DND-41 (cell line): Measurements from ENCODE around the gene PPP1CB.

Experiments used
- ATAC-seq: fragments of 200-7000 bp; cut with Tn5 transposase; 3 replicates; pipeline ENCODE4 v1.9.1; 2021; ENCODE audit warnings: low read depth; ENCODE audit not compliant: insufficient read depth
- DNase-seq: peaks from one replicate; pipeline ENCODE4 v3.0.0-alpha.2; 2020
- H2AFZ ChIP-seq: 2 replicates; pipeline ENCODE4 v1.6.0; 2012; ENCODE audit warnings: low read depth, low read length
- H3K27ac ChIP-seq: 2 replicates; pipeline ENCODE4 v1.5.1; 2012; ENCODE audit warnings: low read length, inconsistent platforms
- H3K27me3 ChIP-seq: fragments of 200-600 bp; sonication (generic); 2 replicates; pipeline ENCODE4 v1.6.0; 2012; ENCODE audit warnings: low read length, mild to moderate bottlenecking, inconsistent platforms; ENCODE audit not compliant: insufficient read depth, poor library complexity
- H3K36me3 ChIP-seq: 2 replicates; pipeline ENCODE4 v1.5.1; 2012; ENCODE audit warnings: low read length, inconsistent platforms; ENCODE audit not compliant: insufficient read depth
- H3K4me1 ChIP-seq: 2 replicates; pipeline ENCODE4 v1.5.1; 2012; ENCODE audit warnings: mild to moderate bottlenecking, low read length; ENCODE audit not compliant: insufficient read depth
- H3K4me2 ChIP-seq: 2 replicates; pipeline ENCODE4 v1.6.0; 2012; ENCODE audit warnings: mild to moderate bottlenecking, moderate library complexity, low read length, inconsistent platforms; ENCODE audit not compliant: insufficient read depth
- H3K4me3 ChIP-seq, 2 experiments: fragments of 200-600 bp in 1 of 2; shearing (Covaris generic) in 1 of 2; 2 replicates each; pipeline ENCODE4 v1.5.1; 2012 to 2016; ENCODE audit warnings: inconsistent platforms in 2 of 2, low read length in 2 of 2, mild to moderate bottlenecking in 2 of 2, low read depth in 1 of 2, moderate library complexity in 1 of 2
- H3K79me2 ChIP-seq: 2 replicates; pipeline ENCODE4 v1.6.0; 2012; ENCODE audit warnings: low read length, inconsistent platforms; ENCODE audit not compliant: insufficient read depth
- H3K9ac ChIP-seq: 2 replicates; pipeline ENCODE4 v1.6.0; 2012; ENCODE audit warnings: low read depth, mild to moderate bottlenecking, inconsistent platforms, low read length, moderate library complexity
- H3K9me3 ChIP-seq: 2 replicates; pipeline ENCODE4 v1.5.1; 2012; ENCODE audit warnings: low read length, moderate library complexity, mild to moderate bottlenecking, inconsistent platforms; ENCODE audit not compliant: insufficient read depth, severe bottlenecking
- H4K20me1 ChIP-seq: 2 replicates; pipeline ENCODE4 v1.6.0; 2012; ENCODE audit warnings: low read length; ENCODE audit not compliant: insufficient read depth
- CTCF ChIP-seq: IDR thresholded peaks from 2 replicates; pipeline ENCODE4 v1.5.1; 2012; ENCODE audit warnings: borderline replicate concordance, low read length, moderate library complexity, mild to moderate bottlenecking; ENCODE audit not compliant: poor library complexity, severe bottlenecking; ENCODE audit errors: extremely low read depth
- EZH2 ChIP-seq: IDR thresholded peaks from 3 replicates; pipeline ENCODE4 v1.6.1; 2012; ENCODE audit warnings: borderline replicate concordance, low read depth, mild to moderate bottlenecking, moderate library complexity, low read length, inconsistent platforms; ENCODE audit not compliant: severe bottlenecking

Gene PPP1CB

GRCh38 chr2:28751252-28751955 is at the start of gene PPP1CB:
Gene PPP1CB, plus strand, starts transcription at chr2:28751830. Its CDS starts 295 bp downstream, at chr2:28752125.
- Histone ChIP-seq H3K79me2 (peaks cover 55% of the 10 kb centered on the region), H3K9me3 (no peaks in the 10 kb centered on the region)
- DNase-seq, result peak; percentile 95

GRCh38 chr2:28702415-28702861 is 49.2 kb upstream of the PPP1CB start:
- Histone ChIP-seq H3K27ac (no peak overlapping the region), H3K9ac (no peak overlapping the region), H3K27me3 (no peaks in the 10 kb centered on the region), H3K4me1 (no peaks in the 10 kb centered on the region), H4K20me1 (no peaks in the 10 kb centered on the region), H3K79me2 (no peaks in the 10 kb centered on the region), H2AFZ (no peak overlapping the region), H3K36me3 (no peaks in the 10 kb centered on the region), H3K4me3 (no peak overlapping the region), H3K9me3 (no peaks in the 10 kb centered on the region), H3K4me2 (no peak overlapping the region)
- TF ChIP-seq CTCF, result no peak
- DNase-seq (no peak), ATAC-seq (no peak)

More at GRCh38 chr2:28751252-28751955, at the start of gene PPP1CB:
- TF ChIP-seq EZH2 (no peak), CTCF (peak; percentile 42)
- peak; percentile 85 for ATAC-seq
- H4K20me1 ChIP-seq, result peaks cover 27% of the 10 kb centered on the region
- no peaks in the 10 kb centered on the region for H3K27me3 ChIP-seq
- peak within 1 kb of the TSS; percentile 86 for H3K4me2 ChIP-seq
- H2AFZ ChIP-seq, result peak within 1 kb of the TSS; percentile 96
- H3K9ac ChIP-seq, result peak within 1 kb of the TSS; percentile 95
- peaks cover 39% of the 10 kb centered on the region for H3K4me1 ChIP-seq
- H3K27ac ChIP-seq, result peak within 1 kb of the TSS; percentile 97
- H3K4me3 ChIP-seq, result peak within 1 kb of the TSS; percentile 84 to 86
- peaks cover 3% of the 10 kb centered on the region; the same call in 1 of the 2 replicates for H3K36me3 ChIP-seq

- Histone ChIP-seq H3K4me1 (no peaks in the 10 kb centered on the region), H4K20me1 (no peaks in the 10 kb centered on the region), H3K36me3 (no peaks in the 10 kb centered on the region), H3K9ac (no peak overlapping the region), H3K27me3 (no peaks in the 10 kb centered on the region), H3K4me3 (no peak overlapping the region), H2AFZ (no peak overlapping the region), H3K27ac (no peak overlapping the region), H3K79me2 (no peaks in the 10 kb centered on the region), H3K4me2 (no peak overlapping the region), H3K9me3 (no peaks in the 10 kb centered on the region)
- no peak for DNase-seq
- ATAC-seq, result no peak
- TF ChIP-seq CTCF (no peak), EZH2 (no peak)
Measured at GRCh38 chr2:28702878-28703277, 48.8 kb upstream of the PPP1CB start.
